Esophagus squamous epithelium (tissue), 5 donors: Measurements from ENCODE around the gene PPP2R5C. TPM values are rescaled to one million over a fixed set of nuclear protein-coding genes. Genes with fewer than 3 reads are reported as not detected.

Experiments
- DNase-seq: peaks from one replicate; lab custom pipeline; 2025; lab: John Stamatoyannopoulos, UW
- H3K27ac ChIP-seq, 4 donors: fragments of 200-600 bp; sonication (generic); one replicate each; pipeline ENCODE4 v1.5.1; 2016 to 2019; ENCODE audit warnings: mild to moderate bottlenecking in 1 of 4
- H3K27me3 ChIP-seq, 4 donors: fragments of 200-600 bp; sonication (generic); 1 replicate in 3 of 4; 2 replicates in 1 of 4; pipeline versions ENCODE4 v1.5.1 to v1.6.0; 2017 to 2021; ENCODE audit warnings: antibody characterized with exemption in 1 of 4
- H3K36me3 ChIP-seq, 3 donors: fragments of 200-600 bp; sonication (generic); one replicate each; pipeline ENCODE4 v1.5.1; 2016 to 2019
- H3K4me1 ChIP-seq, 3 donors: fragments of 200-600 bp; sonication (generic); one replicate each; pipeline ENCODE4 v1.5.1; 2017 to 2019
- H3K4me3 ChIP-seq, 4 donors: fragments of 200-600 bp; sonication (generic); 1 replicate in 3 of 4; 2 replicates in 1 of 4; pipeline ENCODE4 v1.5.1; 2016 to 2019; ENCODE audit warnings: mild to moderate bottlenecking in 2 of 4, moderate library complexity in 1 of 4
- H3K9me3 ChIP-seq, 3 donors: fragments of 200-600 bp; sonication (generic); one replicate each; pipeline ENCODE4 v1.5.1; 2016 to 2019
- CTCF ChIP-seq, 6 experiments: fragments of 450-650 bp in 4 of 6; fragments of 200-600 bp in 2 of 6; sonication (generic) in 2 of 6; IDR thresholded peaks; one replicate each; pipeline ENCODE4 v1.5.1; 2016 to 2019; ENCODE audit warnings: antibody characterized with exemption in 6 of 6, mild to moderate bottlenecking in 4 of 6, moderate library complexity in 4 of 6
- POLR2A ChIP-seq, 4 donors: fragments of 450-650 bp; IDR thresholded peaks; one replicate each; pipeline ENCODE4 v1.6.1; 2017; ENCODE audit warnings: antibody characterized with exemption in 4 of 4, mild to moderate bottlenecking in 4 of 4, moderate library complexity in 3 of 4
- WGBS, 2 donors: methylation state at CpG; one replicate each; pipeline ENCODE4 v1.1.5; 2018; 5-methylcytosine and 5-hydroxymethylcytosine counted together
- intact Hi-C: fragments of 100-400 bp; cut with DNase I; formaldehyde crosslinking; loops from one replicate; pipeline ENCODE4 v1.15.0; 2022
- total RNA-seq, 4 donors: library from RNA; depleted of rRNA; stranded (reverse); fragments of >200 nt; gene quantifications; one replicate each; pipeline ENCODE4 v1.1.0, GENCODE V29; 2016
- donor health status: DM: yes; HTN: yes; CAD: no.

PPP2R5C gene
- total RNA-seq, 4 donors from 2014 or later: 66.3 to 92.3 (median 83.4) TPM

- intact Hi-C loops: no loop called here
- no peak for DNase-seq
- no peaks in the 10 kb centered on the region for H3K9me3 ChIP-seq
- WGBS, 2 donors: 87% methylated on average over 11 to 15 of the region's 19 CpGs
- H3K36me3 ChIP-seq: peaks cover 0 to 33% (median 0%) of the 10 kb centered on the region in 3 donors
- TF ChIP-seq CTCF (IDR thresholded peaks at IDR 0.05): no peak
- no peak for TF ChIP-seq POLR2A (IDR thresholded peaks at IDR 0.05)
- H3K27ac ChIP-seq: no peak overlapping the region
- H3K27me3 ChIP-seq: no peaks in the 10 kb centered on the region
- no peak overlapping the region for H3K4me3 ChIP-seq
- peaks cover 0 to 31% (median 0%) of the 10 kb centered on the region in 3 donors for H3K4me1 ChIP-seq
Measured at GRCh38 chr14:101844219-101844618, 82.7 kb downstream of the PPP2R5C start.

GRCh38 chr14:101844751-101845150 is 83.2 kb downstream of the PPP2R5C start:
- H3K9me3 ChIP-seq: no peaks in the 10 kb centered on the region
- no peaks in the 10 kb centered on the region for H3K27me3 ChIP-seq
- peaks cover 0 to 28% (median 0%) of the 10 kb centered on the region in 3 donors for H3K36me3 ChIP-seq
- DNase-seq: no peak
- no peak overlapping the region for H3K4me3 ChIP-seq
- peaks cover 0 to 37% (median 0%) of the 10 kb centered on the region in 3 donors for H3K4me1 ChIP-seq
- TF ChIP-seq POLR2A (IDR thresholded peaks at IDR 0.05) (no peak), CTCF (IDR thresholded peaks at IDR 0.05) (no peak)
- H3K27ac ChIP-seq: no peak overlapping the region
- 74 to 79% methylated on average over 3 of the region's 3 CpGs for WGBS, 2 donors
- intact Hi-C loops: no loop called here

- intact Hi-C loops: no loop called here
Measured at GRCh38 chr14:101845496-101845895, 84.0 kb downstream of the PPP2R5C start.

GRCh38 chr14:101845896-101846295 is 84.4 kb downstream of the PPP2R5C start:
- 77 to 79% methylated on average over 9 of the region's 10 CpGs for WGBS, 2 donors
- Histone ChIP-seq H3K27me3 (no peaks in the 10 kb centered on the region), H3K27ac (no peak overlapping the region), H3K4me1 (peaks cover 0 to 34% (median 0%) of the 10 kb centered on the region in 3 donors), H3K4me3 (no peak overlapping the region), H3K36me3 (peaks cover 0 to 28% (median 0%) of the 10 kb centered on the region in 3 donors), H3K9me3 (no peaks in the 10 kb centered on the region)
- TF ChIP-seq POLR2A (IDR thresholded peaks at IDR 0.05): no peak
- TF ChIP-seq CTCF (IDR thresholded peaks at IDR 0.05): no peak
- DNase-seq: no peak
- intact Hi-C loops: no loop called here

More at GRCh38 chr14:101845496-101845895, 84.0 kb downstream of the PPP2R5C start:
- WGBS, 2 donors: 66 to 77% methylated on average over 2 of the region's 2 CpGs
- peaks cover 0 to 28% (median 0%) of the 10 kb centered on the region in 3 donors for H3K36me3 ChIP-seq
- DNase-seq: no peak
- H3K9me3 ChIP-seq: no peaks in the 10 kb centered on the region
- H3K27me3 ChIP-seq: no peaks in the 10 kb centered on the region
- H3K4me1 ChIP-seq: peaks cover 0 to 38% (median 0%) of the 10 kb centered on the region in 3 donors
- no peak overlapping the region for H3K4me3 ChIP-seq
- no peak overlapping the region for H3K27ac ChIP-seq
- TF ChIP-seq POLR2A (IDR thresholded peaks at IDR 0.05) (no peak), CTCF (IDR thresholded peaks at IDR 0.05) (no peak)

DNA sequence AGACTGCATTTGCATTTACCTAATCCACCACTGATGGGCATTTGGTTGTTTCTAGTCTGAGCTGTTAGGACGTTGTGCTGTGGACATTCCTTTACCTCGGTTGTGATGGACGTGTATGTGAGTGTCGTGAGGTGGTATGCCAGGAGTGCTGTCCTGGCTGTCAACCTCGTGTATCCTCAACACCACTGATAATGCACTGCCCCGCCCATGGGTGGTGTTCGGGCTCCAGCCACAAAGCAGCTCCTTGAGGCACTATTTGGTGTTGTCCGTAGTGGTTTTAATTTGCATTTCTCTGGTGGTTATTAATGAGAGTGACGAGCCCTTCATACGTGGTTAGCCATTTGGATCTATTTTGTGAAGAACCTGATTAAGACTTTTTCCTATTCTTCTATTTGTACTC is 87.6 kb downstream of the PPP2R5C start:
- DNase-seq: no peak
- WGBS, 2 donors: 53 to 67% methylated on average over 10 of the region's 10 CpGs

More for the DNA sequence above, 87.6 kb downstream of the PPP2R5C start:
- Histone ChIP-seq H3K4me3 (no peak overlapping the region), H3K27ac (no peak overlapping the region), H3K36me3 (peaks cover 0 to 27% (median 0%) of the 10 kb centered on the region in 3 donors), H3K4me1 (peaks cover 2 to 35% (median 4%) of the 10 kb centered on the region in 3 donors), H3K27me3 (no peaks in the 10 kb centered on the region), H3K9me3 (no peaks in the 10 kb centered on the region)
- TF ChIP-seq POLR2A (IDR thresholded peaks at IDR 0.05) (no peak), CTCF (IDR thresholded peaks at IDR 0.05) (no peak)
- intact Hi-C loops: no loop called here
